ENCODE measurements around the gene ARHGAP15.

ARHGAP15 gene

DNA sequence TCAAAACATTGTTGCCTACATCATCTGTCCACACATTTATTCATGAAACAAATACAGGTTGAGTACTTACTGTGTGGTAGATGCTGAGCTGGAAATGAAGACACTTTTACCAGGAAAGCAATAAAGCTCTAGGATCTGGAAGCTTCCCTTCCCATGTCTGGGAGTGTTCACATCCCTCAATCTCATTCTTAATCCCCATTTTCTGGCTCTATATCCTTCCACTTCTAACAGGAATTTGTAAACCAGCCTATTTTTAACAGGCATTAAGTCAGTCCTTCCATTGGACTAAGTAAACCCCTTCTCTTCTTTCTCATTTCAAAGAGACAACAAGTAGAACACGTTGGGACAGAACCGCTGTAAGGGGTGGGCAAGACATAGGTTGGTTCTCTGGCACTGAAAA, 589.5 kb downstream of the ARHGAP15 start:
- DNase-seq (ENCODE audit: low read depth in 1 of 2, low spot score in 1 of 2), result no peak
- in situ Hi-C loops (cut with HindIII; ENCODE audit: low pct_unique_long_range_greater_than_20kb, low sequenced_read_pairs), result no loop called here
- TF ChIP-seq JUND (IDR thresholded peaks at IDR 0.05; ENCODE audit: low read depth), result no peak

DNA sequence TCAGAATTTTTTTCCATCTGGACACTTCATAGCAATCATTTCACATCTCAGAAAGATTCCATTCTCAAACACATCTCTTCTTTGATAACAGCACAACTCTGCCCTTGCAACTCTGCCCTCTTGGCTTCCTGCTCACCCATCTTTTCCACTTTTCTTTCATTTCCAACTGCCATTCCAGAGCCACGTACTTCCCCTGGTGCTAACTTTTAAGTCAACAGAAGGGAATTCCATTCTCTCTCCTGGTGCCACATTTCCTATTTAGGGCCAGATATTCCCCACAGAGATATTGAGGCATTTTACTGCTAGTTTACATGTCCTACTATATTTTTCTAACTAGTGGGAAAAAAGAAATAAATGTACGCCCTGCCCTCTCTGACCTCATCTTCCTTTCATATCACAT, 590.2 kb downstream of the ARHGAP15 start:
- no peak for TF ChIP-seq JUND (IDR thresholded peaks at IDR 0.05; ENCODE audit: low read depth)
- in situ Hi-C loops (cut with HindIII; ENCODE audit: low pct_unique_long_range_greater_than_20kb, low sequenced_read_pairs), result no loop called here
- no peak for DNase-seq (ENCODE audit: low read depth in 1 of 2, low spot score in 1 of 2)

DNA sequence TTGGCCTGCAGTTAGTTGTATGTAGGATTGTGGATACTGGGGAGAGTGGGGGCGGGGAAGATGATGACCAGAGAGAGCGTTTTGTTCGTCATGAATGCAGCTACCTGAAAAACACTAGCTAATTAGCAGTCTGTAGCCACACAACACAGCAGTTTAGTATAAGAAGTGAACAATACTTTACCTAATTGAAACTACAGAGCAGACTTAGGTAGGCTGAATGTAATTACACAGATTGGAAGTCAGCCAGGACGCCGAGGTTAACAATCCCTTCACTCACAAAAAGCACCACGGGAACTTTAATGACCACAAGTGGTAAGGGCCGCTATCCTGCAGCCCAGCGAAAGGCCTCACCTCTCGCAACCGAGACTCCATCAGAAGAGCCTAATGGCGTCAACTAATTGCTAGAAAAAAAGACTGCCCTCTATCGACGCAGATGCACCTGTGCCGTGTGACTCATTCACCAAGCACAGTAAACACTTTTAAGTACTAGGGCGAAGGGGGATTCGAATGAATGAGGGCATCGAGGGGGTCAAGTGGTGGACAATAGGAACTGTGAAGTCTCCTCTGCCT, 591.0 kb downstream of the ARHGAP15 start:
- TF ChIP-seq JUND (IDR thresholded peaks at IDR 0.05; ENCODE audit: low read depth), result no peak
- in situ Hi-C loops (cut with HindIII; ENCODE audit: low pct_unique_long_range_greater_than_20kb, low sequenced_read_pairs), result no loop called here
- DNase-seq (ENCODE audit: low read depth in 1 of 2, low spot score in 1 of 2), result no peak

DNA sequence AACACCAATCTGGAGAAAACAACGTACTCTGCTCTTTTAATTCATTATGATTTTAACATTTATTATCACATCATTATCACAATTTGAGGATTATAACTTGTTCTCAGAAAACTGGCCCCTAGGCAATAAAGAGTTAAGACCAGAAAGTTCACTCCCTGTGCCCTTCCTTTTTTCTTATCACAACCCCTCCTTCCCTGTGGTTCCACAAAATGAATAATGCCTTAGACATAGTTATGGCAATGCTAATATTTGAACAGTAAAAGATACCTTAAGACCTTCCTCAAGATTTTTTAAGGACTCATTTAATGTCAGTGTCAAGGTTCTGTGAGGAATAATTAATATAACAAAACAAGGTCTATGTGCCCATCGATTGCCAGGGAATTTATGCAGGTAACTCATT, 596.2 kb downstream of the ARHGAP15 start:
- no peak for TF ChIP-seq JUND (IDR thresholded peaks at IDR 0.05; ENCODE audit: low read depth)
- in situ Hi-C loops (cut with HindIII; ENCODE audit: low pct_unique_long_range_greater_than_20kb, low sequenced_read_pairs), result no loop called here
- DNase-seq (ENCODE audit: low read depth in 1 of 2, low spot score in 1 of 2), result no peak

DNA sequence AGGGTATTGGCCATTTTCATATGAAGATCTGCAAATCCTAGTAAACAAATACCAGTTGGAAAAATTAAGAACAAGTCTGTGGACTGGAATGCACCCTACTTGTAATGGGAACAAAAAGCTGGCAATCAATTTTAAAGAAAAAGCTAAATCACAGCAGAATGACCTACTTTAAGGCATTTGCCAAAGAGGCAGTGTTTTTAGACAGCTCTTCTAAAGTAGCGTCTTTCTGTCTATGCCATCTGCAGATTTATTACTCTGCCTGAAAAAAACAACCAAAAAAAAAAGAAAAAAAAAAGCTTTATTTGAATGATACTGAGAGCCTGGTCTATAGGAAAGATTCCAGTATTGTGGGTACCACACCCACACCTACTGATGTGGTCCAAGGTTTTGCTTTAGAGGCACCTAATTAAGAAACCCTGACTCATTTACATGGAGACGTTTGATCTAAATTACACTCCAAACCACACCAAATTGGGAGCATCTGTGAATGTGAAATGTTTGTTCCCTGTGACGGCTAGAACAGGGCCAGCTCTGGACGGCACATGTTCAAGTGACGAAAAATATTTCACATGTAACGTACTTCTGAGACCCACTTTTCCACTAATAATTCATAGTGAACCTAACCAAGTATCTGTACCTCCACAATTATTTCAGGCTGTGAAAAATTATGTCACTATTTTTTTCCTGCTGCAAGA, 597.1 kb downstream of the ARHGAP15 start:
- TF ChIP-seq JUND (IDR thresholded peaks at IDR 0.05; ENCODE audit: low read depth), result no peak
- no peak for DNase-seq (ENCODE audit: low read depth in 1 of 2, low spot score in 1 of 2)
- in situ Hi-C loops (cut with HindIII; ENCODE audit: low pct_unique_long_range_greater_than_20kb, low sequenced_read_pairs), result no loop called here

DNA sequence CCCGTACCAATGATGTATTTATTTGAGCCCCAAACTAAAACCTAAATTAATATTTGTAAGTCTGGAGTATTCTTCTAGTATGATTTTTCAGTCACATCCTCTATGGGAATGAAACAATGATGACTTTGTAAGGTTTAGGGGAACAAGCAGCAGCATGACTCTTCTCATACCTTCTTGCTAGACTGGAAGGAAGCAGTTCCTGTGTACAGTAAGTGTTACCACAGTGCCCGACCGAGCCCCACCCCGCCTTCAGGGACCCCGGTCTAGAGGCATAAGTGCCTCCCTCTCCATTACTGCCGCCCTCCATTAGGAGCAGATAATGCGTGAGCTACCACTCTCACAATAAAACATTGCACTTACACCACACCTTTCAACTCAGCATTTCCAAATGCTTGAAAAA, 599.3 kb downstream of the ARHGAP15 start:
- no peak for DNase-seq (ENCODE audit: low read depth in 1 of 2, low spot score in 1 of 2)
- no peak for TF ChIP-seq JUND (IDR thresholded peaks at IDR 0.05; ENCODE audit: low read depth)
- in situ Hi-C loops (cut with HindIII; ENCODE audit: low pct_unique_long_range_greater_than_20kb, low sequenced_read_pairs), result no loop called here

DNA sequence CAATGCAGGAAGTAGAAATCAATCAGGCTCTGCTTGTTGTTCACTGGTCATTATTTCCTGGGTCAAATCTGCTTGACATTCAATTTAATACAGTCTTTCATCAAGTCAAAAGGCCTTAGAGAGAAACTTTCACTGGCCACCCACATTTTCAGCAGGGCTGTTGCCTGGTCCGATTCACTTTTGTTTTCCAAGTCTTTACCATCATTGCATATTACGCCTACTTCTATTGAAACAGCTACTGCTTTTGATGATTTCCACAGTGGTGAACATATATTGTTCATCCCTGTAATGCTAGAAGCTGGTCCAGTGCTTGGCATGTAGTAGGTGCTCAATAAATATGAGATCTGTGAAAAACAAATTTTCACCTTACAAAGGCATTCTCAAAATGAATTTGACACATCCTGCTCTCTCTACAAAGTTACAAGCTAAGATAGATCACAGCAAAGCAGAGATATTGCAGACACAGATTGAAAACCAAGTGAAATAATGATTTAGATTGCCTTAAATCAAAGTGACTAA, 600.1 kb downstream of the ARHGAP15 start:
- in situ Hi-C loops (cut with HindIII; ENCODE audit: low pct_unique_long_range_greater_than_20kb, low sequenced_read_pairs), result no loop called here
- no peak for DNase-seq (ENCODE audit: low read depth in 1 of 2, low spot score in 1 of 2)
- no peak for TF ChIP-seq JUND (IDR thresholded peaks at IDR 0.05; ENCODE audit: low read depth)

DNA sequence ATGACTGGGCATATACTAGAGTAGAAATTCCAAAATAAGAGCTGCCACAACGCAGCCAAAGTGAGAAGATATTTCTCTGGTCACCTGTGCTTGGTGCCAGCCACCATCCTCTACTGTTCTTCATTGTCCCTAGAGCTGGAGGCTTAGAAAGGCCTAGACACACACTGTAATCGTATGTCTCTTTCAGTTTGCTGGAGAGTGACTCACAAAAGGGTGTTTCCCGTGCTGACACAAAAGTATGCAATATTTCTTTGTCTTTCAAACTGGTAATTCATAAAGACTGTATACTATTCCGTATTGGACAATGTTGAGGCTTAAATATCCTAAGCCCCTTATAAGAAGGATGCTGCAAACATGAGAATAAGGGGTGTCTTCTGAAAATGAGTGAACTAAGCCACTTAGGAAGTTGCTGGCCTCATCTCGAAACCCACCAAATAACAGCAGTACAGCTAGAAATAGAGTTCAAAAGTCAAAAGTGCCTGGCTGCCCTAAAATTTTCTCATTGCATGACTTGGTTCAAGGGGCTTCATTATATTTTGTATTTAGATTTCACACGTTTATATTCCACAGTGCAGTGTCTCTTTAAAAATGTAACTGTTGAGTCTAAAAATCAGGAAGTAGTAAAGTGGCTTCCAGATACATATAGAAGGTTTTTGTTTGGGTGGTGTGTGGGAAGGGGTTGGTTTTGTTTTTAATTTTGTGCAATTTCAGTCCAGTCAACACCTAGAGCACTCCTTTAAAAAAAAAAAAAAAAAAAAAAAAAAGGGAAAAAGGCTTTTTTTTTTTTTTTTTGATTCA, 601.1 kb downstream of the ARHGAP15 start:
- in situ Hi-C loops (cut with HindIII; ENCODE audit: low pct_unique_long_range_greater_than_20kb, low sequenced_read_pairs), result no loop called here
- TF ChIP-seq JUND (IDR thresholded peaks at IDR 0.05; ENCODE audit: low read depth), result no peak
- DNase-seq (ENCODE audit: low read depth in 1 of 2, low spot score in 1 of 2), result no peak

DNA sequence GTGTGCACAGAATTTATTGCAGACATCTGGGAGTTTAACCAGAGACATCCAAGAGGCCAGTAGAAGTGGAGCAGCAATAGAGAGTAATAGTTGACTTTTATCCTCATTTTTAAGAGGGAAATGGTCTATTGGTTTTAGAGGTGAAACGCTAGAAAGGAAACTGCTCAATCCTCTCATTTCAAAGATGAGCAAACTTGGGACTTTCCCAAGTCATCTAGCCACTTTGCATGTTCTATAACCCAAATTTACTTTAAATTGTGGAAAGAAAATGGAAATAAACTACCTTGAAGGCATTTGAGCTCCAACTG, 601.7 kb downstream of the ARHGAP15 start:
- in situ Hi-C loops (cut with HindIII; ENCODE audit: low pct_unique_long_range_greater_than_20kb, low sequenced_read_pairs), result no loop called here
- no peak for TF ChIP-seq JUND (IDR thresholded peaks at IDR 0.05; ENCODE audit: low read depth)

DNA sequence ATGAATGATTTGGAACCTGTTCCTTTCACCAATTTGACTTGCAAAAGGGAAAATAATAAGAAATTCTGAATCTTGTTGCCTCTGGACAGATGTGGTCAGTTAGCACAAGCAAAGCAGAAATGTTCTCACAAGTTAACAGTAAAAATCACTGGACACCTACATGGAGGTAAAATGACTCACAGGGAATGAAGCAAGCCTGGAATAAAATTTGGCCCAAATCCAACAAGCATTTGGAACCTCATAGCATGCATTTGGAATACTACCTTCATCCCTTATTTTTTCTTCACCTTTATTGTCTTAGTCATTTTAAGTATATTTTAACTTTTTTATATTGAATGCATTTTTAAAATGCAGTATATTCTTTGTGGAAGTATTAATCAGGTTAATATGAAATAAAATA, 602.9 kb downstream of the ARHGAP15 start:
- no peak for DNase-seq (ENCODE audit: low read depth in 1 of 2, low spot score in 1 of 2)
- TF ChIP-seq JUND (IDR thresholded peaks at IDR 0.05; ENCODE audit: low read depth), result no peak

More for the DNA sequence above, 601.7 kb downstream of the ARHGAP15 start:
- DNase-seq (ENCODE audit: low read depth in 1 of 2, low spot score in 1 of 2), result no peak

DNA sequence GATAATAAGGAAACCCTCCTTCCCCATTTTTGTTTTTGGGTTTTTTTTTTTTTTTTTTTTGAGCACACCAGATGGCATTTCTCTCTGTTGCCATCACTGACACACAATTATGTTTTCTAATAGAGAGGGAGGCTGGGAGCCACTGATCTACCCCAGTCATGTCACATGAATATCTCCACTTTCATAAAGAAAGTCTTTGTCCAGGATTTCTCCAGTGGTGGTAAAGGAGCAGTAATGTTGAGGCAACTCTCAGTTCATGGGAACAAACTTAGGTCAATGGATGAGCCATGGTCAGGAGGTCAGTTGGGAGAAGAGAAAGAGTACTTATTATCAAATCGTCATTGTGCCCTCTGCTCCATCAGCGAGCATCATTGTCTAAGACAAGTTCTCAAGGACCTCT, 603.7 kb downstream of the ARHGAP15 start:
- in situ Hi-C loops (cut with HindIII; ENCODE audit: low pct_unique_long_range_greater_than_20kb, low sequenced_read_pairs), result no loop called here
- TF ChIP-seq JUND (IDR thresholded peaks at IDR 0.05; ENCODE audit: low read depth), result no peak
- no peak for DNase-seq (ENCODE audit: low read depth in 1 of 2, low spot score in 1 of 2)

More for the DNA sequence above, 602.9 kb downstream of the ARHGAP15 start:
- in situ Hi-C loops (cut with HindIII; ENCODE audit: low pct_unique_long_range_greater_than_20kb, low sequenced_read_pairs), result no loop called here

DNA sequence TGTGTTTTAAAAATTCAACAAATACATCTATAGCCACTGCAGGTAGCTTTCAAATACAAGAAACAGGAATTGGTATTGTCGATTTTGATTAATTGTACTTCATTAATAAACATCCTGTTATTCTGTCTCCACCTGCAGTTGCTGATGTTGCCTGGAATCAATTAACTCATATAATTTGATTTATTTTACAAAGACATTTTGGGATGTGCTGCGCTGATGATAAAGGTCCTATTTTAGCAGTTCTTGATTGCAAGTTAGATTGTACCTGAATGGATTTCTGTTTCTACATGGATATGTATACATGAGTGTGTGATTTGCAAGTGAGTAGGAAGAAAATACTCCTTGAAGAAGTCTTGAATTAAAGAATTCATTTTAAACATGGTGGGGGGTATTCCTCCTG, 605.3 kb downstream of the ARHGAP15 start:
- no peak for TF ChIP-seq JUND (IDR thresholded peaks at IDR 0.05; ENCODE audit: low read depth)
- in situ Hi-C loops (cut with HindIII; ENCODE audit: low pct_unique_long_range_greater_than_20kb, low sequenced_read_pairs), result no loop called here
- no peak for DNase-seq (ENCODE audit: low read depth in 1 of 2, low spot score in 1 of 2)

DNA sequence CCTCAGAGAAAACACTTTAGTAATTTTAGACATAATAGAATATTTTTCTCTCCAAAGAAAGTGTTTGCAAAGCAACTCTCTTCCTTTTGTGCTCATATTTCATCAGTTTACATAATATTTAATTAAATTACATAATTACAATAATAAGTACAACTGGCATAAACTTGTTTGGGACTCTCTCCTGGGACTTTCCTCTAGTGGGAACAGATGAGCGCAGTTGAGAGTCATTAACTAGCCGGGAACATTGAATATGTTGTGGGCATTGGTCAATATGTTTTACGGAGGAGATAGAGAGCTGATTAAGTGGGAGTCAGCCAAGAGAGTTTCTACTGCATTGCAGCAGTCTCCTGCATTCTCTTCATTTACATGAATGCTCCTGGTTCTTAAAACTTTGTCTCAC, 607.7 kb downstream of the ARHGAP15 start:
- no peak for TF ChIP-seq JUND (IDR thresholded peaks at IDR 0.05; ENCODE audit: low read depth)
- DNase-seq (ENCODE audit: low read depth in 1 of 2, low spot score in 1 of 2), result no peak
- in situ Hi-C loops (cut with HindIII; ENCODE audit: low pct_unique_long_range_greater_than_20kb, low sequenced_read_pairs), result no loop called here

All from T47D (cell line).